HepG2 (cell line): ENCODE results near the gene SNED1. TPM values are rescaled to one million over a fixed set of nuclear protein-coding genes. Genes with fewer than 3 reads are reported as not detected.

Experiments
- ATAC-seq: fragments of 200-7000 bp; cut with Tn5 transposase; 3 replicates; pipeline ENCODE4 v1.9.1; 2020; ENCODE audit warnings: mild to moderate bottlenecking, moderate library complexity
- BruUV-seq: library from RNA; stranded (reverse); fragments of 400-500 nt; replicated peaks from 2 replicates; lab custom pipeline; 2021; lab: Mats Ljungman, UMichigan
- CTCF ChIA-PET: fragments of 300-600 bp; formaldehyde crosslinking; extraction: SDS; loops from one replicate; lab custom pipeline; 2021; ENCODE audit warnings: low total read pairs, inconsistent platforms, low intra/inter-chr PET ratio; lab: Yijun Ruan, JAX
- POLR2A ChIA-PET: fragments of 350-600 bp; sonication (Branson Sonifier 250); formaldehyde crosslinking; loops from one replicate; lab custom pipeline; 2020; ENCODE audit warnings: antibody characterized with exemption, inconsistent platforms; lab: Yijun Ruan, JAX
- DNase-seq: peaks from one replicate; pipeline ENCODE4 v3.0.0-alpha.2; 2015; ENCODE audit warnings: low spot score
- FAIRE-seq: peaks from 3 replicates; lab custom pipeline; 2011; peaks lifted over from hg19 to GRCh38; lab: Jason Lieb, UNC
- H2AFZ ChIP-seq: one replicate; pipeline ENCODE4 v1.6.1; 2011; ENCODE audit warnings: low read length, inconsistent platforms
- H3K27ac ChIP-seq: fragments of 300-600 bp; 3 replicates; pipeline ENCODE4 v1.8.0; 2011; ENCODE audit warnings: mixed run types, mild to moderate bottlenecking, mixed read lengths, low read length, inconsistent platforms; ENCODE audit not compliant: insufficient read depth; ENCODE audit errors: extremely low read length
- H3K27me3 ChIP-seq, 2 experiments: fragments of 200-600 bp in 1 of 2; 2 replicates in 1 of 2; 3 replicates in 1 of 2; pipeline versions ENCODE4 v1.6.0 to v1.8.0; 2011; ENCODE audit warnings: low read length in 2 of 2, mild to moderate bottlenecking in 2 of 2, moderate library complexity in 2 of 2, inconsistent platforms in 1 of 2; ENCODE audit not compliant: insufficient read depth in 2 of 2, control insufficient read depth in 1 of 2
- H3K36me3 ChIP-seq, 2 experiments: fragments of 200-600 bp in 1 of 2; replicated peaks in 1 of 2; 2 replicates in 1 of 2; 3 replicates in 1 of 2; pipeline versions ENCODE4 v1.5.1 to v1.8.0; 2011; ENCODE audit warnings: low read length in 2 of 2, inconsistent platforms in 1 of 2; ENCODE audit not compliant: insufficient read depth in 2 of 2, control insufficient read depth in 1 of 2
- H3K4me1 ChIP-seq: 2 replicates; pipeline ENCODE4 v1.5.1; 2012; ENCODE audit warnings: low read length, inconsistent platforms; ENCODE audit not compliant: insufficient read depth
- H3K4me2 ChIP-seq: 2 replicates; pipeline ENCODE4 v1.6.0; 2011; ENCODE audit warnings: low read depth, low read length, inconsistent platforms
- H3K4me3 ChIP-seq, 3 experiments: fragments of 200-600 bp in 1 of 3; sonication (generic), shearing (Covaris generic) in 1 of 3; replicated peaks in 1 of 3; 2 replicates each; pipeline ENCODE4 v1.5.1; 2011 to 2016; ENCODE audit warnings: low read length in 3 of 3, inconsistent platforms in 2 of 3, low read depth in 2 of 3, mild to moderate bottlenecking in 2 of 3, control low read depth in 1 of 3, mixed read lengths in 1 of 3; ENCODE audit not compliant: insufficient read depth in 1 of 3
- H3K79me2 ChIP-seq: one replicate; pipeline ENCODE4 v1.6.1; 2011; ENCODE audit warnings: low read length, inconsistent platforms; ENCODE audit not compliant: insufficient read depth
- H3K9ac ChIP-seq: 2 replicates; pipeline ENCODE4 v1.6.0; 2011; ENCODE audit warnings: mild to moderate bottlenecking, low read depth, low read length, inconsistent platforms; ENCODE audit not compliant: insufficient read depth
- H3K9me3 ChIP-seq: 2 replicates; pipeline ENCODE4 v1.5.1; 2012; ENCODE audit warnings: mild to moderate bottlenecking, low read length
- H4K20me1 ChIP-seq: 2 replicates; pipeline ENCODE4 v1.6.0; 2011; ENCODE audit warnings: inconsistent platforms, mild to moderate bottlenecking, low read length, moderate library complexity; ENCODE audit not compliant: insufficient read depth
- CEBPG ChIP-seq: IDR thresholded peaks from 2 replicates; pipeline ENCODE4 v1.6.1; 2016
- ESRRA ChIP-seq: sonication (generic); formaldehyde crosslinking; IDR thresholded peaks from 2 replicates; pipeline ENCODE4 v1.5.1; 2020; ENCODE audit warnings: mild to moderate bottlenecking, low read depth, missing genetic modification reagents
- FLYWCH1 ChIP-seq: sonication (generic); formaldehyde crosslinking; IDR thresholded peaks from 2 replicates; pipeline ENCODE4 v1.8.1; 2023; ENCODE audit warnings: mild to moderate bottlenecking, missing genetic modification reagents
- FOXA3 ChIP-seq: IDR thresholded peaks from 2 replicates; pipeline ENCODE4 v1.6.1; 2016; ENCODE audit warnings: missing genetic modification reagents, missing compliant biosample characterization
- HDAC6 ChIP-seq: fragments of 200-600 bp; sonication (generic); IDR thresholded peaks from 2 replicates; pipeline ENCODE4 v1.7.0; 2017; ENCODE audit warnings: mild to moderate bottlenecking, antibody characterized with exemption, low read length, low read depth
- IRX3 ChIP-seq: sonication (generic); formaldehyde crosslinking; IDR thresholded peaks from 2 replicates; pipeline ENCODE4 v1.8.1; 2023; ENCODE audit warnings: mild to moderate bottlenecking, low read depth, missing genetic modification reagents, borderline replicate concordance
- KDM5B ChIP-seq: sonication (generic); formaldehyde crosslinking; IDR thresholded peaks from 2 replicates; pipeline ENCODE4 v1.4.0; 2020; ENCODE audit warnings: missing genetic modification reagents, mild to moderate bottlenecking, borderline replicate concordance
- MEIS2 ChIP-seq: sonication (generic); formaldehyde crosslinking; IDR thresholded peaks from 2 replicates; pipeline ENCODE4 v1.9.0; 2021; ENCODE audit warnings: mild to moderate bottlenecking, missing genetic modification reagents
- NFIB ChIP-seq: sonication (generic); formaldehyde crosslinking; IDR thresholded peaks from 2 replicates; pipeline ENCODE4 v1.9.0; 2021; ENCODE audit warnings: missing genetic modification reagents, mild to moderate bottlenecking, borderline replicate concordance
- ZNF274 ChIP-seq: sonication (generic); formaldehyde crosslinking; IDR thresholded peaks from 2 replicates; pipeline ENCODE4 v1.5.1; 2020; ENCODE audit warnings: mild to moderate bottlenecking, missing genetic modification reagents
- ZNF292 ChIP-seq: sonication (generic); formaldehyde crosslinking; IDR thresholded peaks from 2 replicates; pipeline ENCODE4 v1.8.1; 2022; ENCODE audit warnings: mild to moderate bottlenecking, low read depth, missing genetic modification reagents, borderline replicate concordance
- ZNF589 ChIP-seq: sonication (generic); formaldehyde crosslinking; conservative IDR thresholded peaks from 2 replicates; pipeline ENCODE4 v1.8.0; 2022; ENCODE audit warnings: mild to moderate bottlenecking, moderate library complexity, missing genetic modification reagents
- ZNF674 ChIP-seq: sonication (generic); formaldehyde crosslinking; IDR thresholded peaks from 2 replicates; pipeline ENCODE4 v1.5.0; 2020; ENCODE audit warnings: low read depth, mild to moderate bottlenecking, missing genetic modification reagents
- WGBS: methylation state at CpG from one replicate; pipeline ENCODE4 v1.1.6; 2017; ENCODE audit warnings: low lambda C conversion rate; 5-methylcytosine and 5-hydroxymethylcytosine counted together
- in situ Hi-C: cut with HindIII; loops from 2 replicates; pipeline ENCODE4 v1.10.0; 2017; ENCODE audit warnings: low pct_unique_long_range_greater_than_20kb; ENCODE audit not compliant: extremely low pct_ligation_motif_present
- intact Hi-C: fragments of 100-400 bp; cut with micrococcal nuclease; formaldehyde crosslinking; loops from one replicate; pipeline ENCODE4 v1.10.0; 2022; ENCODE audit not compliant: unreplicated experiment
- polyA plus RNA-seq, 8 experiments: library from polyadenylated mRNA; depleted of rRNA in 3 of 8; stranded (reverse) in 7 of 8; unstranded in 1 of 8; fragments of >200 nt; fragmentation: Illumina TruSeq in 4 of 8; extraction: Trizol in 4 of 8; gene quantifications; 2 replicates each; pipeline versions ENCODE4 v1.2.1 to v1.2.3, GENCODE V29; 2011 to 2016; ENCODE audit warnings: low read depth in 4 of 8, missing spikeins in 1 of 8, mixed read lengths in 1 of 8; ENCODE audit not compliant: insufficient read depth in 1 of 8
- total RNA-seq, 5 experiments: library from RNA; depleted of rRNA; stranded (reverse); fragments of >200 nt; fragmentation: Illumina TruSeq; extraction: Trizol; gene quantifications; 2 replicates each; pipeline ENCODE4 v1.2.3, GENCODE V29; 2016; ENCODE audit warnings: low read depth in 1 of 5
- TF ChIP-seq, protein P1 (sequence below): sonication (generic); formaldehyde crosslinking; IDR thresholded peaks from 2 replicates; pipeline ENCODE4 v1.5.1; 2020; ENCODE audit warnings: mild to moderate bottlenecking, missing genetic modification reagents, moderate library complexity
- TF ChIP-seq, protein P2 (sequence below): sonication (generic); formaldehyde crosslinking; IDR thresholded peaks from 2 replicates; pipeline ENCODE4 v1.4.0; 2020; ENCODE audit warnings: missing genetic modification reagents
- TF ChIP-seq, protein P3 (sequence below): sonication (generic); formaldehyde crosslinking; IDR thresholded peaks from 2 replicates; pipeline ENCODE4 v1.4.0; 2020; ENCODE audit warnings: mild to moderate bottlenecking, missing genetic modification reagents

SNED1 gene
- total and polyA plus RNA-seq, 2 of the 13 experiments (the other 11 are each of a cell fraction or from before 2014, with no cell fraction given) = 0.15 to 0.65 TPM

- Histone ChIP-seq H3K9ac (no peak overlapping the region), H2AFZ (no peak overlapping the region), H3K27me3 (no peaks in the 10 kb centered on the region), H3K27ac (no peak overlapping the region), H4K20me1 (no peaks in the 10 kb centered on the region), H3K4me3 (no peak overlapping the region), H3K4me2 (no peak overlapping the region), H3K79me2 (no peaks in the 10 kb centered on the region), H3K4me1 (no peaks in the 10 kb centered on the region), H3K9me3 (peaks cover 14% of the 10 kb centered on the region), H3K36me3 (no peaks in the 10 kb centered on the region)
- ChIA-PET POLR2A (no interaction called here), CTCF (no interaction called here)
- no TSS peak for BruUV-seq
- no peak for FAIRE-seq
- no peak for ATAC-seq
- no peak for DNase-seq
- TF ChIP-seq ZNF589 (CRISPR knock-in tag) = no peak
- no peak for TF ChIP-seq ZNF292 (CRISPR knock-in tag)
- TF ChIP-seq ZNF674 (CRISPR knock-in tag) = no peak
- no peak for TF ChIP-seq ZNF274 (CRISPR knock-in tag)
- TF ChIP-seq NFIB (CRISPR knock-in tag) = no peak
- TF ChIP-seq, protein P1, sequence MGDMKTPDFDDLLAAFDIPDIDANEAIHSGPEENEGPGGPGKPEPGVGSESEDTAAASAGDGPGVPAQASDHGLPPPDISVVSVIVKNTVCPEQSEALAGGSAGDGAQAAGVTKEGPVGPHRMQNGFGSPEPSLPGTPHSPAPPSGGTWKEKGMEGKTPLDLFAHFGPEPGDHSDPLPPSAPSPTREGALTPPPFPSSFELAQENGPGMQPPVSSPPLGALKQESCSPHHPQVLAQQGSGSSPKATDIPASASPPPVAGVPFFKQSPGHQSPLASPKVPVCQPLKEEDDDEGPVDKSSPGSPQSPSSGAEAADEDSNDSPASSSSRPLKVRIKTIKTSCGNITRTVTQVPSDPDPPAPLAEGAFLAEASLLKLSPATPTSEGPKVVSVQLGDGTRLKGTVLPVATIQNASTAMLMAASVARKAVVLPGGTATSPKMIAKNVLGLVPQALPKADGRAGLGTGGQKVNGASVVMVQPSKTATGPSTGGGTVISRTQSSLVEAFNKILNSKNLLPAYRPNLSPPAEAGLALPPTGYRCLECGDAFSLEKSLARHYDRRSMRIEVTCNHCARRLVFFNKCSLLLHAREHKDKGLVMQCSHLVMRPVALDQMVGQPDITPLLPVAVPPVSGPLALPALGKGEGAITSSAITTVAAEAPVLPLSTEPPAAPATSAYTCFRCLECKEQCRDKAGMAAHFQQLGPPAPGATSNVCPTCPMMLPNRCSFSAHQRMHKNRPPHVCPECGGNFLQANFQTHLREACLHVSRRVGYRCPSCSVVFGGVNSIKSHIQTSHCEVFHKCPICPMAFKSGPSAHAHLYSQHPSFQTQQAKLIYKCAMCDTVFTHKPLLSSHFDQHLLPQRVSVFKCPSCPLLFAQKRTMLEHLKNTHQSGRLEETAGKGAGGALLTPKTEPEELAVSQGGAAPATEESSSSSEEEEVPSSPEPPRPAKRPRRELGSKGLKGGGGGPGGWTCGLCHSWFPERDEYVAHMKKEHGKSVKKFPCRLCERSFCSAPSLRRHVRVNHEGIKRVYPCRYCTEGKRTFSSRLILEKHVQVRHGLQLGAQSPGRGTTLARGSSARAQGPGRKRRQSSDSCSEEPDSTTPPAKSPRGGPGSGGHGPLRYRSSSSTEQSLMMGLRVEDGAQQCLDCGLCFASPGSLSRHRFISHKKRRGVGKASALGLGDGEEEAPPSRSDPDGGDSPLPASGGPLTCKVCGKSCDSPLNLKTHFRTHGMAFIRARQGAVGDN (CRISPR knock-in tag) = no peak
- TF ChIP-seq, protein P2, sequence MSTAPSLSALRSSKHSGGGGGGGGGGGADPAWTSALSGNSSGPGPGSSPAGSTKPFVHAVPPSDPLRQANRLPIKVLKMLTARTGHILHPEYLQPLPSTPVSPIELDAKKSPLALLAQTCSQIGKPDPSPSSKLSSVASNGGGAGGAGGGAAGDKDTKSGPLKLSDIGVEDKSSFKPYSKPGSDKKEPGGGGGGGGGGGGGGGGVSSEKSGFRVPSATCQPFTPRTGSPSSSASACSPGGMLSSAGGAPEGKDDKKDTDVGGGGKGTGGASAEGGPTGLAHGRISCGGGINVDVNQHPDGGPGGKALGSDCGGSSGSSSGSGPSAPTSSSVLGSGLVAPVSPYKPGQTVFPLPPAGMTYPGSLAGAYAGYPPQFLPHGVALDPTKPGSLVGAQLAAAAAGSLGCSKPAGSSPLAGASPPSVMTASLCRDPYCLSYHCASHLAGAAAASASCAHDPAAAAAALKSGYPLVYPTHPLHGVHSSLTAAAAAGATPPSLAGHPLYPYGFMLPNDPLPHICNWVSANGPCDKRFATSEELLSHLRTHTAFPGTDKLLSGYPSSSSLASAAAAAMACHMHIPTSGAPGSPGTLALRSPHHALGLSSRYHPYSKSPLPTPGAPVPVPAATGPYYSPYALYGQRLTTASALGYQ (CRISPR knock-in tag) = no peak
- no peak for TF ChIP-seq MEIS2 (CRISPR knock-in tag)
- TF ChIP-seq, protein P3, sequence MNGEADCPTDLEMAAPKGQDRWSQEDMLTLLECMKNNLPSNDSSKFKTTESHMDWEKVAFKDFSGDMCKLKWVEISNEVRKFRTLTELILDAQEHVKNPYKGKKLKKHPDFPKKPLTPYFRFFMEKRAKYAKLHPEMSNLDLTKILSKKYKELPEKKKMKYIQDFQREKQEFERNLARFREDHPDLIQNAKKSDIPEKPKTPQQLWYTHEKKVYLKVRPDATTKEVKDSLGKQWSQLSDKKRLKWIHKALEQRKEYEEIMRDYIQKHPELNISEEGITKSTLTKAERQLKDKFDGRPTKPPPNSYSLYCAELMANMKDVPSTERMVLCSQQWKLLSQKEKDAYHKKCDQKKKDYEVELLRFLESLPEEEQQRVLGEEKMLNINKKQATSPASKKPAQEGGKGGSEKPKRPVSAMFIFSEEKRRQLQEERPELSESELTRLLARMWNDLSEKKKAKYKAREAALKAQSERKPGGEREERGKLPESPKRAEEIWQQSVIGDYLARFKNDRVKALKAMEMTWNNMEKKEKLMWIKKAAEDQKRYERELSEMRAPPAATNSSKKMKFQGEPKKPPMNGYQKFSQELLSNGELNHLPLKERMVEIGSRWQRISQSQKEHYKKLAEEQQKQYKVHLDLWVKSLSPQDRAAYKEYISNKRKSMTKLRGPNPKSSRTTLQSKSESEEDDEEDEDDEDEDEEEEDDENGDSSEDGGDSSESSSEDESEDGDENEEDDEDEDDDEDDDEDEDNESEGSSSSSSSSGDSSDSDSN (CRISPR knock-in tag) = no peak
- no peak for TF ChIP-seq ESRRA (CRISPR knock-in tag)
- no peak for TF ChIP-seq HDAC6
- no peak for TF ChIP-seq IRX3 (CRISPR knock-in tag)
- no peak for TF ChIP-seq FOXA3 (CRISPR knock-in tag)
- no peak for TF ChIP-seq KDM5B (CRISPR knock-in tag)
- no peak for TF ChIP-seq FLYWCH1
- no peak for TF ChIP-seq CEBPG
- 59% methylated on average over 8 of the region's 8 CpGs for WGBS
- intact Hi-C loops (no loop called here), in situ Hi-C loops (no loop called here)
Measured at GRCh38 chr2:241020629-241021190, 22.3 kb downstream of the SNED1 start.
